HEK293T (cell line): Measurements from ENCODE around the gene SEMA5A.

Source experiments
- ARNT ChIP-seq: fragments of 450-650 bp; IDR thresholded peaks from 2 replicates; pipeline ENCODE4 v1.6.1; 2017; ENCODE audit warnings: mild to moderate bottlenecking
- BHLHE40 ChIP-seq: fragments of 450-650 bp; IDR thresholded peaks from 2 replicates; pipeline ENCODE4 v1.6.1; 2016; ENCODE audit warnings: mild to moderate bottlenecking, moderate library complexity, borderline replicate concordance
- CTBP1 ChIP-seq: fragments of 450-650 bp; IDR thresholded peaks from 2 replicates; pipeline ENCODE4 v1.6.1; 2016; ENCODE audit warnings: borderline replicate concordance
- ELF4 ChIP-seq: fragments of 450-650 bp; IDR thresholded peaks from 2 replicates; pipeline ENCODE4 v1.6.1; 2017; ENCODE audit warnings: antibody characterized with exemption
- FOXA1 ChIP-seq: fragments of 450-650 bp; IDR thresholded peaks from 2 replicates; pipeline ENCODE4 v1.6.1; 2016; ENCODE audit warnings: mild to moderate bottlenecking
- FOXM1 ChIP-seq: fragments of 450-650 bp; IDR thresholded peaks from 2 replicates; pipeline ENCODE4 v1.6.1; 2017; ENCODE audit warnings: mild to moderate bottlenecking, borderline replicate concordance
- HDGF ChIP-seq: fragments of 450-650 bp; IDR thresholded peaks from 2 replicates; pipeline ENCODE4 v1.6.1; 2017; ENCODE audit warnings: antibody characterized with exemption, borderline replicate concordance
- L3MBTL2 ChIP-seq: fragments of 450-650 bp; conservative IDR thresholded peaks from 2 replicates; pipeline ENCODE4 v1.6.1; 2016; ENCODE audit warnings: mild to moderate bottlenecking
- LEF1 ChIP-seq: fragments of 450-650 bp; IDR thresholded peaks from 2 replicates; pipeline ENCODE4 v1.6.1; 2017; ENCODE audit warnings: mild to moderate bottlenecking, borderline replicate concordance
- NFRKB ChIP-seq: fragments of 450-650 bp; IDR thresholded peaks from 2 replicates; pipeline ENCODE4 v1.6.1; 2016; ENCODE audit warnings: mild to moderate bottlenecking, moderate library complexity
- SP1 ChIP-seq: fragments of 450-650 bp; IDR thresholded peaks from 2 replicates; pipeline ENCODE4 v1.6.1; 2017
- SUZ12 ChIP-seq: fragments of 450-650 bp; IDR thresholded peaks from 2 replicates; pipeline ENCODE4 v1.6.1; 2016; ENCODE audit warnings: mild to moderate bottlenecking
- ZNF384 ChIP-seq: fragments of 450-650 bp; IDR thresholded peaks from 2 replicates; pipeline ENCODE4 v1.6.1; 2016
- TF ChIP-seq, protein P1 (sequence below): fragments of 450-650 bp; IDR thresholded peaks from 2 replicates; pipeline ENCODE4 v1.6.1; 2016

DNA sequence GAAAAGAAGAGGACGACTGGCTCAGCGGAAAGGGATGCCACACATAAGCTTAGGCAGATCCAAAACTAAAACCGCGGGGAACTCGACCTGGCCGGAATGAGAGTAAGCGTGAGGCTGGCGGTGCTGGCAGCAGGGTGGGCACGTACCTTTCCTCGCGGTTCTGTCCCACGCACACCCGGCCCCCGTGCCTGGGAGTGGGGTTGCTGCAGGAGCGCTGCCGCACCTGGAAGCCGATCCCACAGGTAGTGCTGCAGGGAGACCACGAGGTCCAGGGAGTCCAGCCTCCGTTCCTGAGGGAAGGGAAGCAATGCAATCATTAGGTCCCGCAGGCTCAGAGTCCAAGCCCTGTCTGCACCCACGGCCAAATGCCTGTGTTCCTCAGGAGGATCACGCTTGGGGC is 427.0 kb downstream of the SEMA5A start:
- TF ChIP-seq SP1 = no peak
- no peak for TF ChIP-seq ARNT
- TF ChIP-seq, protein P1, sequence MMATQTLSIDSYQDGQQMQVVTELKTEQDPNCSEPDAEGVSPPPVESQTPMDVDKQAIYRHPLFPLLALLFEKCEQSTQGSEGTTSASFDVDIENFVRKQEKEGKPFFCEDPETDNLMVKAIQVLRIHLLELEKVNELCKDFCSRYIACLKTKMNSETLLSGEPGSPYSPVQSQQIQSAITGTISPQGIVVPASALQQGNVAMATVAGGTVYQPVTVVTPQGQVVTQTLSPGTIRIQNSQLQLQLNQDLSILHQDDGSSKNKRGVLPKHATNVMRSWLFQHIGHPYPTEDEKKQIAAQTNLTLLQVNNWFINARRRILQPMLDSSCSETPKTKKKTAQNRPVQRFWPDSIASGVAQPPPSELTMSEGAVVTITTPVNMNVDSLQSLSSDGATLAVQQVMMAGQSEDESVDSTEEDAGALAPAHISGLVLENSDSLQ = no peak
- no peak for TF ChIP-seq HDGF
- TF ChIP-seq ZNF384 = no peak
- TF ChIP-seq ELF4 = no peak
- no peak for TF ChIP-seq LEF1
- no peak for TF ChIP-seq BHLHE40
- TF ChIP-seq FOXM1 = no peak
- no peak for TF ChIP-seq NFRKB
- no peak for TF ChIP-seq L3MBTL2
- no peak for TF ChIP-seq SUZ12
- TF ChIP-seq FOXA1 = no peak
- TF ChIP-seq CTBP1 = no peak
